Putamen (tissue), 1 donor: Measurements from ENCODE around the gene FAM163B.

Experiments
- DNase-seq: peaks from one replicate; pipeline ENCODE4 v3.0.0-alpha.2; 2016; ENCODE audit warnings: low spot score

FAM163B gene

DNA sequence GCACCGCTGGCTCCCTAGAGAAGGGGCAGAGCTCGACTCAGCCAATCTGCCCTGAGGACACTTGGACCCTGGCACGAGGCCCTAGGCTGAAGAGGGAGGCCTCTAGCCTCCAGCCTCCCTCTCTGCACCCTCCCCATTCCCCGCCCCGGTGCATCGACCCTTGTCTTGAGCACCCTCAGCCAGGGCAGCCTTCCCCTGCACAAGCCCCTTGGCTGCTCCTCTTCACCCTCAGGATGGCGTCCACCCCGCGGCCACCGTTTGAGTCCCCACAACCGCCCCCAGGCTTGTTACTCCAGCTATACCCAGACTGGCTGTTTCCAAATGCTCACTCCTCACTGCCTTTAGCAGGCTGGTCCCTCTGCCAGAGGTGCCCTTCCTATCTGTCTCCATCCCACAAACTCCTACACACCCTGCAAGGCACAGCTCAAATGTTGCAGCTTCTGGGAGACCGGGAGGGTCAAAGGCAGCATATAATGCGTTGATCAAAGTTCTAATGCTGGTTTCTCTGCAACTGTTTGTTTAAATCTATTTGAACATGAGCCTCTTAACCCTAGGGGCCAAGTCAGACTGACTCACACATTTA lies 6.5 kb upstream of the FAM163B start:
- no peak for DNase-seq

DNA sequence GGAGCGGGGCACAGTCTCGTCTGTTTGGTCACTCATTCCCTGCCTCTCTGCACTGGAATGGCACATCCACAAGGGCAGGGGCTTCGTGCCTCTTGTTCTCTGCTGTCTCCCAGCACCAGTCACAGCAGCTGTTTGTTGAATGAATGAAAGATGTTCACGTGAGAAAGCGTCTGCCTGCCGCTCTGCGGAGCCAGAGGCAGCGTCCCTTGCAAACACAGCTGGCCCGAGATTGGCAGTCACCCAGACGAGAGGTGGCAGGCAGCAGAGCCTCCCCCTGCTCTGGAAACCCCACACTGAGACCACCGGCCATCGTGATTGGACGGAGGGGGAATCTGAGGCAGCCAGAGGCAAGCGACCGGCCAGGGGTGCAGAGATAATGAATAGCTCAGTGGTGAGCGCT lies 6.0 kb upstream of the FAM163B start:
- DNase-seq, result no peak

GRCh38 chr9:133614678-133615077 lies 5.5 kb upstream of the FAM163B start:
- DNase-seq, result no peak

DNA sequence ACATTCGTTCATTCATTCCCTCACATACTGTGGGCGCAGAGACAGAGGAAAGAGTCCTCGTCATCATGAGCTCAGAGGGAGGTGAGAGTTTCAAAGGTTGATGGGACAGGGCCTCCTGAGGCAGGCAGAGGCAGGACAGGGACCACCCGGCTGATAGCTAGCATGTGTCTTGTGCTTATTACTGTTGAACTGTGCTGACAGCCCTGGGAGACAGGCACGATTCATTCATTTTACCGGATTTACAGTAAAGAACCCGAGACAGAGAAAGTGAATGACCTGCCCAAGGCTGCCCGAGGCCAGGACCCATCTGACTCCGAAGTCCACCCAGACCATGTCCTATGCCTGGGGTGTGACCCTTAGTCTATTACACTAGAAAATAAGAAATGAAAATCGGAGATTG lies 4.9 kb upstream of the FAM163B start:
- no peak for DNase-seq

DNA sequence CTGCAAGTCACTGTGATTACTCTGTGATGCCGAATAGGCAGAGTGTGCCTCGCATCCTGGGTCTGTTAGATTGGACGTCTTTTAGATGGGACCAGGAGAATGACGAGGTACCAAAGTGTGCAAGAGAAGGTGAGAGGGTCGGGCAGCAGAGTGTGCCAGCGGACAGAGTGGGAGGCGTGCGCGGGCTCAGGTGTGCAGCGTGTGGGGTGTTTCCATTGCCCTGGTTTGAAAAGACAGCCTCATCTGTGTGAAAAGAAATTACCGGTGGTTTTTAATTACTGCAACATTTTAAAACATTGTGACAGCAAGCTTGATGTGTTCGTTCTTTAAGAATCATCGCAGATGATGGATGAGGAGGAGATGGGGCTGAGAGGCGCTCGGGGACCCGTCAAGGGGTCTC lies 4.2 kb upstream of the FAM163B start:
- DNase-seq, result no peak

- no peak for DNase-seq
Measured at GRCh38 chr9:133612816-133613215, 3.6 kb upstream of the FAM163B start.

DNA sequence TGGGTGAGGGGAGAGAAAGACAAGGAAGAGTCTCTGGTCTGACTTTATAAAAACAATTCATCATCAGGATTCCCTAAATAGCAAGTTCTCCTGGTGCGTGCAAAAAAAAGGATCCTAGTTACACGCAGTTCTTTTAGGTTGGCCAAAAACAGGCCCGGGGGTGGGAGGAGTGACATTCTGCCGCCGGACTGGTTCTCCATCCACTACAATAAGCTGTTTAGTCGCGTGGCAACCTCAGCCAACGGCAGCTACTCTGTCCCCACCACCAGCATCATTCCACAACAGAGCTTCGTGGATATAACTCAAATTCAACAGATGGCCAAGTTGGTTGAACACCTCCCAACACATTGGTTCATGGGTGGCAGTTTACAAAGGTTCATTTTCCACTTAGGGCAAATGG lies 2.9 kb upstream of the FAM163B start:
- no peak for DNase-seq

DNA sequence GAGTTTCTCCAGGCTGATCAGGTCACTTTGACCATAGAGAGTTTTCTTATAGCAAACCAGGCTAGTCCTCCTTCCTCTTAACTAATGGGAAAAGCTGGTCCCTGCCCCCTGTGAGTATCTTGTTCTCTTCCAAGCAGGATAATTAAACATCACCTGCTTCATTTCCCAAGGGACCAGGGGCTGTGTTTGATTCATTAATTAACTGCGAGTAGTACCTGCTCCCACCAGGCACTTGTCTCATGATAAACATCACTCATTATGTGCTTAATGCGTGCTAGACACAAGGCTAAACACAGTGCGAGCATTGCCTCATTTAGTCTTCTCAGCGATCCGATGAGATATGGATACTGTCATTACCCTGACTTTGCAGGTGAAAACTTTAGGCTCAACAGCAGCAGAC lies 1.7 kb upstream of the FAM163B start:
- DNase-seq, result no peak

DNA sequence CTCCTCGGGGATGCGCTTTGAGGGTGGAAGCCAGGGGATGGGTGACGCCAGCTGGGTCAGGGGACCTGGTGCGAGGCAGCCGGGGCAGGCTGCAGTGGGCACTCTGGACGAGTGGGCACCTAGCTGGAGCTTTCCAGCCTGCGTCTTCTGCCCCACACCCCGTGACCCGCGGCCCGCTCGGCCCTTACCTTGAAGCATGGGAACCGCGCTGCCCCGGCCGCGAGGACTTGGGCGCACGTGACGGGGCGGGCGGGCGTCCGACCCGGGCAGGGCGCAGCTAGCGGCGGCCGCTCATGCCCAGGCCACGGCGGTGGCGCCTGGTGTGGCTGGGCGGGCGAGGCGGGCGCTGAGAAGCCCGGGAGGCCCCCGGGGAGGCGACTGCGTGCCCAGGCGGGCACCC lies 300 bp downstream of the FAM163B start:
- no peak for DNase-seq

DNA sequence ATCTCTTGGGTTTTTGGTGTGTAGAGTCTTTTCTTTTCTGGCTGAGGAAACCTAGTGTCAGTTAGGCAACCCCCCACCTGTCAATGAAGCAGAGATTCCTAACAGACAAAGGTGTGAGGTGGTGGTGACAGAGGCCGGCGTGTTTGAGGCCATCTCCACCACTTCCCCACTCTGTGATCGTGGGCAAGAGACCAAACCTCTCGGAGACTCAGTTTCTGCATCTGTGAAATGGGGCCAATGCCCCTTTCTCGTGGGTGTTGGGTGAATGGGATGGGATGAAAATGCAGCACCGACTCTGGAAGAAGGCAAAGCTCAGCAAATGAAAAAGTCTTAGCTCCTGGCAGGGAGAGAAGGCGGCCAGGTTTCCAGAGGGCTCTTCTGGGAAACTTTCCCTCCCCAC lies 807 bp downstream of the FAM163B start:
- no peak for DNase-seq

GRCh38 chr9:133607976-133608375 lies 1.2 kb downstream of the FAM163B start:
- DNase-seq, result no peak

- DNase-seq, result no peak
Measured at GRCh38 chr9:133607381-133607780, 1.8 kb downstream of the FAM163B start.

DNA sequence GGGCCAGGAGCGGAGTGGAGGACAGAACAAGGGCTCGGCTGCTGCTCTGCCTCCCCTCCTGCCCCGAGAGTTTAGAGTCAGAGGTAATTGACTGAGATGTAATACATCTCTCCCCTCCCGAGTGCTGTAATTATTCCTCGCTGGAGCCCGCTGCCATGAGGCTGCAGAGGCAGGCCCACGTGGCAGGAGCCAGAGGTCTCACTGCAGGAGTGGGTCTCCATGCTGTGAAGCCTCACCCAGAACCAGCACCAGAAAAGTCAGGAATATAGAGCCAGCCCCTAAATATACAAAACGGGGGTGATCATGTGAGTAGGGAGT lies 2.5 kb downstream of the FAM163B start:
- DNase-seq, result no peak

DNA sequence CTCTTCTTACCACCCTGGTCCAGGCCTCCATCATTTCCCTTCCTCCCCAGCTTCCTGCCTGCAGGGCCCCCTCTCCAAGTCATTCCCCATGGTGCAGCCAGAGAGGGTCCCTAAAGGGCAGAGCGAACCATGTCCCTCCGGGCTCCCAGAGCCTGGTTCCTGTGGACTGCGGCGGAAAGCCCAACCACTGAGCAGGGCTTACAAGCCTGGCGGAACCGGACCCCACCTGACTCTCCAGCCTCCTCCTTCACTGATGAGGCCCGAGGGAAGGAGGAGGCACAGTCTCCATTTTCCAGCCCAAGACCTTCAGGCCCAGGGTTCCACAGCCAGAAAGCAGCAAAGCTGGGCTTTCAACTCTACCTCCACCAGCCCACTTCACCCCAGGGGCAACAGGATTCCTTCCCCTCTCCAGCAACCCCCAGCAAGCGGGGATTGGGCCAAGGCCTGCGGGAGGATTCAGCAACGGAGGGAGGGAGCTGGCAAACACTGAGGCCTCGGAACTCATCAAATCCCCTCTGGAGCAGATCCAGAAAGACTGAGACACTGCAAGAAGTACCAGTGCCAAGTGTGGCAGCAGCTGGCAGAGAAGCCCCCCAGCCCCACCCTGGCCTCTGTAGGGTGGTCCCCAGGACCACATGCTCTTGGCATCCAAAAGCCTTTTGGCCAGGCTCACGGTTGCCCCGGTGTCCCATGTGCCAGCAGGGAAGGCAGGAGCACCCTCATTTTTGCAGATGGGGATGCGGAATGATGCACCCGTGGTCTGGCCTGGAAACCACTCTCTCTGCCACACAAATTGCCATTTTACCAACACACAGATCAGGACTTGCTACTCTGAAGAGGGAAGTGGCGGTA lies 3.1 kb downstream of the FAM163B start:
- DNase-seq, result no peak

GRCh38 chr9:133605446-133605845 lies 3.7 kb downstream of the FAM163B start:
- no peak for DNase-seq

DNA sequence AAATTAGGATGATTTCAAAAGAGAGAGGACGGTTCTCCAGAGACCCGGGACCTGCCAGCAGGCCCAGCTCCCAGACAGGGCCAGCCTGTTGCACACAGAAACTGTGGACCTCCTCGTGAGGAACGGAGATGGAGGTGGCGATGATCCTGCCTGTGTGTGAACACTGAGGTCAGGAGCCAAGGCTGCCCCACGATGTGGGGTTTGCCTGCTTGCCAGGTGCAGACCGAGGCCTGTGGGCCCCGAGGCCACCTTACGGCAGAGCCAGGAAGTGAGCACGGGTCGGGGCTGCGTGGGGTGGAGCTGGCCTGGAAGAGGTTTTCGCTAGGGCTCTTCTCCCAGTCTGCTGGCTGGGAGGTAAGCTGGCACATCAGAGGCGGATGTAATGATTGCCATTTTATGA lies 4.3 kb downstream of the FAM163B start:
- no peak for DNase-seq

- DNase-seq, result no peak
Measured at GRCh38 chr9:133604214-133604613, 5.0 kb downstream of the FAM163B start.

GRCh38 chr9:133603135-133603927 lies 5.9 kb downstream of the FAM163B start:
- DNase-seq, result no peak

DNA sequence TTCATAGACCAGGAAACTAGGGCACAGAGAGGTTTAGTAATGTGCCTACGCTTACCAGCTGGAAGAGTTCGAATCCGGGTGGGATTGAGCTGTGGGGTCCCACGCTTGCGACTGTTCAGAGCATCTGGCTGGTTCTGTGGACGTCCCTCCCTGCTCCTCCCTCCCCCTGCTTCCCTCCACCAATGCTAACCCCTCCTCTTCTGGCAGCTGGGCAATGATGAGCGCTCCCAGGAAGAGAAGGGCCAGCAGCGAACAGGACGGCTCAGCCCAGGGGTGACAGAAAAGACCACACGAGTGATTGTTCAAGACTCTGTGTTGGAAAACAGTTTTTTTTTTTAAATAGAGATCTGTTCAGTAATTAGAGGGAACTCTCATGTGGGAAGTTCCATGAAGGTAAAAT lies 6.9 kb downstream of the FAM163B start:
- DNase-seq, result no peak

DNA sequence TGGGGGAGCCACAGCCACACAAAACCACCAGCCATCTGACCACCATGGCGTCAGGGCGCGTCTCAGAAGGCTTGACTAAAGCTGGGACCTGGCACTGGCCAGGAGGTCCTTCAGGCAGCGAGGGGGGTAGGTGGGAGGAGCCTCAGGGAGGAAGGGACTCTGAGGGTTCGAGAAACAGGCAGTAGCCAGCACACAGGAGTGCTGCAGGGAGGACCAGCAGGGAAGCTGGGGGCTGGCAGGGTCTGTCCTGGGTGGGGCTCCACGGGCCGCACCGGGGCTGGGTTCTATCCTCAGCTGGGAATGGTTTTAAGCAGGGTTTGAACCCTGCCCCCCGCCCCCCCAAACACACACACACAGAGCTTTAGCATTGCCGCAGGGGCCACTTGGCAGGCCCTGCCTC lies 7.4 kb downstream of the FAM163B start:
- no peak for DNase-seq

GRCh38 chr9:133600739-133601138 lies 8.4 kb downstream of the FAM163B start:
- no peak for DNase-seq

GRCh38 chr9:133599470-133600173 lies 9.6 kb downstream of the FAM163B start:
- no peak for DNase-seq

- no peak for DNase-seq
Measured at GRCh38 chr9:133598978-133599377, 10.2 kb downstream of the FAM163B start.
